ENCODE data around the gene FOXG1.

DNA sequence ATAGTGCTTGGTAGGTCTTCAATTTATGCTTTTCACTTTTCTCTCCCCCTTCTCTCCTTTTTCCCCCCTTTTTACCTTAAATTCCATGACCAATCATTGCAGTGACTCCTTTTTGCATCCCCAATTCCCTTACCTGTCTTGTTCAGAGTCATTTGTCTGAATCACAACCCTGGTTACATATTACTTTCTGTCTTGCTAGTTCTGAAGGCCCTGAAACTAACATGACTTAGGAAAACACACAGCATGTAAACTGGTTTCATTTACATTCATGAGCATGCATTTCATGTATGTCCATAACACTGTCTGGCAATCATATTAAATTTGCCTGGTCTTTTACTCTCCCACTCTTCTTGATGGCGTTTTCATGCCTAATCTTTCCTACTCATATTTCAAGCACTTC is 20.3 kb upstream of the FOXG1 start:
- TF ChIP-seq, protein P1, sequence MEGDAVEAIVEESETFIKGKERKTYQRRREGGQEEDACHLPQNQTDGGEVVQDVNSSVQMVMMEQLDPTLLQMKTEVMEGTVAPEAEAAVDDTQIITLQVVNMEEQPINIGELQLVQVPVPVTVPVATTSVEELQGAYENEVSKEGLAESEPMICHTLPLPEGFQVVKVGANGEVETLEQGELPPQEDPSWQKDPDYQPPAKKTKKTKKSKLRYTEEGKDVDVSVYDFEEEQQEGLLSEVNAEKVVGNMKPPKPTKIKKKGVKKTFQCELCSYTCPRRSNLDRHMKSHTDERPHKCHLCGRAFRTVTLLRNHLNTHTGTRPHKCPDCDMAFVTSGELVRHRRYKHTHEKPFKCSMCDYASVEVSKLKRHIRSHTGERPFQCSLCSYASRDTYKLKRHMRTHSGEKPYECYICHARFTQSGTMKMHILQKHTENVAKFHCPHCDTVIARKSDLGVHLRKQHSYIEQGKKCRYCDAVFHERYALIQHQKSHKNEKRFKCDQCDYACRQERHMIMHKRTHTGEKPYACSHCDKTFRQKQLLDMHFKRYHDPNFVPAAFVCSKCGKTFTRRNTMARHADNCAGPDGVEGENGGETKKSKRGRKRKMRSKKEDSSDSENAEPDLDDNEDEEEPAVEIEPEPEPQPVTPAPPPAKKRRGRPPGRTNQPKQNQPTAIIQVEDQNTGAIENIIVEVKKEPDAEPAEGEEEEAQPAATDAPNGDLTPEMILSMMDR (IDR thresholded peaks at IDR 0.05): no peak
- TF ChIP-seq POLR2A (IDR thresholded peaks at IDR 0.05): no peak
